A549 (cell line): ENCODE measurements around the gene AK8. TPM values are rescaled to one million over a fixed set of nuclear protein-coding genes. Genes with fewer than 3 reads are reported as not detected.

ENCODE experiments used
- ATAC-seq, 2 experiments: fragments of 200-7000 bp in 1 of 2; fragments of >200 bp in 1 of 2; cut with Nextera tagmentation in 1 of 2; cut with Tn5 transposase in 1 of 2; 3 replicates each; pipeline versions ENCODE4 v1.8.0 to v1.9.1; 2018 to 2020; ENCODE audit warnings: mild to moderate bottlenecking in 1 of 2, moderate library complexity in 1 of 2
- CTCF ChIA-PET: fragments of 300-600 bp; sonication (Branson Sonifier 250); formaldehyde crosslinking; extraction: SDS; loops from one replicate; lab custom pipeline; 2021; ENCODE audit warnings: antibody characterized with exemption, inconsistent platforms; lab: Yijun Ruan, JAX
- POLR2A ChIA-PET: fragments of 350-600 bp; formaldehyde crosslinking; extraction: SDS; loops from one replicate; lab custom pipeline; 2021; ENCODE audit warnings: antibody characterized with exemption, inconsistent platforms; lab: Yijun Ruan, JAX
- DNase-seq, 2 experiments: peaks; one replicate each; pipeline versions ENCODE4 v3.0.0 to v3.0.0-alpha.2; 2011 to 2016; ENCODE audit warnings: low read depth in 1 of 2, low spot score in 1 of 2
- FAIRE-seq: peaks from 2 replicates; lab custom pipeline; 2011; peaks lifted over from hg19 to GRCh38; lab: Jason Lieb, UNC
- H3K27ac ChIP-seq, 2 experiments: fragments of >200 bp; sonication (Bioruptor Twin); formaldehyde crosslinking; 3 replicates each; pipeline ENCODE4 v1.5.1; 2016 to 2017
- H3K4me1 ChIP-seq: fragments of >200 bp; sonication (Bioruptor Twin); formaldehyde crosslinking; 3 replicates; pipeline ENCODE4 v1.6.1; 2016
- H3K4me2 ChIP-seq: fragments of >200 bp; sonication (Bioruptor Twin); formaldehyde crosslinking; 3 replicates; pipeline ENCODE4 v1.6.1; 2016
- H3K4me3 ChIP-seq: fragments of >200 bp; sonication (Bioruptor Twin); formaldehyde crosslinking; 3 replicates; pipeline ENCODE4 v1.5.1; 2016
- H3K9me3 ChIP-seq: fragments of >200 bp; sonication (Bioruptor Twin); formaldehyde crosslinking; 3 replicates; pipeline ENCODE4 v1.6.1; 2016
- BHLHE40 ChIP-seq: IDR thresholded peaks from 2 replicates; pipeline ENCODE4 v1.6.1; 2012; ENCODE audit warnings: low read depth, low read length, inconsistent platforms
- EHF ChIP-seq: fragments of 250-450 bp; sonication (Bioruptor Pico); IDR thresholded peaks from 2 replicates; pipeline ENCODE4 v1.5.0; 2020; ENCODE audit warnings: mild to moderate bottlenecking
- ESRRA ChIP-seq: fragments of 150-350 bp; IDR thresholded peaks from 2 replicates; pipeline ENCODE4 v1.6.1; 2014; ENCODE audit warnings: mild to moderate bottlenecking, low read length, borderline replicate concordance
- FOSB ChIP-seq: fragments of 250-450 bp; sonication (Bioruptor Pico); IDR thresholded peaks from 2 replicates; pipeline ENCODE4 v1.5.0; 2020; ENCODE audit warnings: mild to moderate bottlenecking, moderate library complexity
- HOXB13 ChIP-seq: fragments of 250-450 bp; sonication (Bioruptor Pico); IDR thresholded peaks from 2 replicates; pipeline ENCODE4 v1.5.0; 2020; ENCODE audit warnings: low read depth, mild to moderate bottlenecking, moderate library complexity
- MYC ChIP-seq: IDR thresholded peaks from 2 replicates; pipeline ENCODE4 v1.6.1; 2012; ENCODE audit warnings: mild to moderate bottlenecking, inconsistent platforms, low read length, improper control_type of control experiment, borderline replicate concordance
- NPAS2 ChIP-seq: fragments of 250-450 bp; sonication (Bioruptor Pico); IDR thresholded peaks from 2 replicates; pipeline ENCODE4 v1.8.0; 2022; ENCODE audit warnings: mild to moderate bottlenecking, moderate library complexity, borderline replicate concordance
- POLR2A ChIP-seq: IDR thresholded peaks from 2 replicates; pipeline ENCODE4 v1.6.1; 2012; ENCODE audit warnings: mild to moderate bottlenecking, low read length
- SMC3 ChIP-seq: fragments of >200 bp; sonication (Bioruptor Twin); formaldehyde crosslinking; IDR thresholded peaks from 3 replicates; pipeline ENCODE4 v1.6.1; 2018; ENCODE audit warnings: inconsistent platforms
- SREBF2 ChIP-seq: fragments of 450-650 bp; IDR thresholded peaks from 2 replicates; pipeline ENCODE4 v1.6.1; 2014; ENCODE audit warnings: mild to moderate bottlenecking, moderate library complexity
- ZC3H11A ChIP-seq: fragments of 450-650 bp; IDR thresholded peaks from 2 replicates; pipeline ENCODE4 v1.6.1; 2014; ENCODE audit warnings: antibody characterized with exemption, mild to moderate bottlenecking
- ZFP36 ChIP-seq: fragments of 450-650 bp; IDR thresholded peaks from 2 replicates; pipeline ENCODE4 v1.6.1; 2014; ENCODE audit warnings: borderline replicate concordance; ENCODE audit not compliant: partially characterized antibody
- ZSCAN20 ChIP-seq: fragments of 250-450 bp; sonication (Bioruptor Pico); IDR thresholded peaks from 2 replicates; pipeline ENCODE4 v1.8.0; 2022; ENCODE audit warnings: mild to moderate bottlenecking, moderate library complexity
- WGBS: methylation state at CpG from one replicate; pipeline ENCODE4 v1.1.6; 2017; ENCODE audit errors: missing lambda C conversion rate; 5-methylcytosine and 5-hydroxymethylcytosine counted together
- polyA plus RNA-seq, 4 experiments: library from polyadenylated mRNA; depleted of rRNA in 3 of 4; stranded (reverse); fragments of >200 nt; fragmentation: RNase III in 1 of 4; extraction: RNeasy Plus Mini Kit Qiagen cat#74134 plus additional on column Dnase treatment in 1 of 4; gene quantifications; 2 replicates in 3 of 4; 3 replicates in 1 of 4; pipeline ENCODE4 v1.2.3, GENCODE V29; 2011 to 2017
- TF ChIP-seq, protein P1 (sequence below): IDR thresholded peaks from 2 replicates; pipeline ENCODE4 v1.6.1; 2012; ENCODE audit warnings: low read depth, borderline replicate concordance
- TF ChIP-seq, protein P2 (sequence below): IDR thresholded peaks from 2 replicates; pipeline ENCODE4 v1.6.1; 2012
- TF ChIP-seq, protein P3 (sequence below): fragments of >200 bp; sonication (Bioruptor Twin); formaldehyde crosslinking; IDR thresholded peaks from 3 replicates; pipeline ENCODE4 v1.6.1; 2016

AK8 gene
- polyA plus RNA-seq, 2 of the 4 experiments (the other 2 are of a cell fraction), result 0.61 to 0.63 TPM

DNA sequence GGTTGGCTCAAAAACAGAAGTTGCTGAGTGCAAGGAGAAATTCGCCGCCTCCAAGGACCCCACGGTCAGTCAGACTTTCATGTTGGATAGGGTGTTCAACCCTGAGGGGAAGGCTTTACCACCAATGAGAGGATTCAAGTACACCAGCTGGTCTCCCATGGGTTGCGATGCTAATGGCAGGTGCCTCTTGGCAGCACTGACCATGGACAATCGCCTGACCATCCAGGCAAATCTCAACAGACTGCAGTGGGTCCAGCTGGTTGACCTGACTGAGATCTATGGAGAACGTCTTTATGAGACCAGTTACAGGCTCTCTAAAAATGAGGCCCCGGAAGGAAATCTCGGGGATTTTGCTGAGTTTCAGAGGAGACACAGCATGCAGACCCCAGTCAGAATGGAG is 200.1 kb downstream of the AK8 start:
- Histone ChIP-seq H3K4me3 (no peak overlapping the region), H3K4me2 (no peak overlapping the region), H3K4me1 (peaks cover 9% of the 10 kb centered on the region; the same call in 2 of the 3 replicates), H3K27ac (no peak overlapping the region), H3K9me3 (no peaks in the 10 kb centered on the region)
- ChIA-PET CTCF (interaction anchor here (1.0 to 3.6 kb wide), 2 partner anchors 9 to 12 kb away, joined by 3 to 15 read pairs; no protein-coding TSS in a partner anchor), POLR2A (no interaction called here)
- WGBS, result 93% methylated on average over 8 of the region's 8 CpGs
- DNase-seq (no peak), ATAC-seq (no peak), FAIRE-seq (no peak)
- TF ChIP-seq SMC3 (no peak), HOXB13 (CRISPR knock-in tag) (no peak), MYC (no peak), FOSB (no peak), POLR2A (no peak), BHLHE40 (no peak), ESRRA (no peak), EHF (no peak), NPAS2 (CRISPR knock-in tag) (no peak), ZFP36 (no peak), ZSCAN20 (CRISPR knock-in tag) (no peak), SREBF2 (no peak), ZC3H11A (no peak)
- TF ChIP-seq, protein P1, sequence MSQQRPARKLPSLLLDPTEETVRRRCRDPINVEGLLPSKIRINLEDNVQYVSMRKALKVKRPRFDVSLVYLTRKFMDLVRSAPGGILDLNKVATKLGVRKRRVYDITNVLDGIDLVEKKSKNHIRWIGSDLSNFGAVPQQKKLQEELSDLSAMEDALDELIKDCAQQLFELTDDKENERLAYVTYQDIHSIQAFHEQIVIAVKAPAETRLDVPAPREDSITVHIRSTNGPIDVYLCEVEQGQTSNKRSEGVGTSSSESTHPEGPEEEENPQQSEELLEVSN, result no peak
- TF ChIP-seq, protein P2, sequence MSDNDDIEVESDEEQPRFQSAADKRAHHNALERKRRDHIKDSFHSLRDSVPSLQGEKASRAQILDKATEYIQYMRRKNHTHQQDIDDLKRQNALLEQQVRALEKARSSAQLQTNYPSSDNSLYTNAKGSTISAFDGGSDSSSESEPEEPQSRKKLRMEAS, result no peak
- TF ChIP-seq, protein P3, sequence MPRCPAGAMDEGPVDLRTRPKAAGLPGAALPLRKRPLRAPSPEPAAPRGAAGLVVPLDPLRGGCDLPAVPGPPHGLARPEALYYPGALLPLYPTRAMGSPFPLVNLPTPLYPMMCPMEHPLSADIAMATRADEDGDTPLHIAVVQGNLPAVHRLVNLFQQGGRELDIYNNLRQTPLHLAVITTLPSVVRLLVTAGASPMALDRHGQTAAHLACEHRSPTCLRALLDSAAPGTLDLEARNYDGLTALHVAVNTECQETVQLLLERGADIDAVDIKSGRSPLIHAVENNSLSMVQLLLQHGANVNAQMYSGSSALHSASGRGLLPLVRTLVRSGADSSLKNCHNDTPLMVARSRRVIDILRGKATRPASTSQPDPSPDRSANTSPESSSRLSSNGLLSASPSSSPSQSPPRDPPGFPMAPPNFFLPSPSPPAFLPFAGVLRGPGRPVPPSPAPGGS, result no peak

Other genes starting within 250 kb of the AK8 start
- gene DDX31, start 208.3 kb downstream of the AK8 start, polyA plus RNA-seq (2011; rRNA removed), result 28.3 and 30.1 TPM in 2 replicates
- gene DDX31, start 208.3 kb downstream of the AK8 start, polyA plus RNA-seq (2017; fragmentation: RNase III; extraction: RNeasy Plus Mini Kit Qiagen cat#74134 plus additional on column Dnase treatment), result 19.3 to 21.4 TPM (median 20.0 TPM) in 3 replicates
- gene GTF3C4, start 207.8 kb downstream of the AK8 start, polyA plus RNA-seq (2011; rRNA removed), result 9.0 and 13.1 TPM in 2 replicates
- 15.2 to 15.8 TPM (median 15.4 TPM) in 3 replicates for gene GTF3C4, start 207.8 kb downstream of the AK8 start, polyA plus RNA-seq (2017; fragmentation: RNase III; extraction: RNeasy Plus Mini Kit Qiagen cat#74134 plus additional on column Dnase treatment)
- gene SPACA9, start 614 bp upstream of the AK8 start, polyA plus RNA-seq (2011; rRNA removed), result 3.1 and 4.1 TPM in 2 replicates
- 3.6 to 4.7 TPM (median 3.7 TPM) in 3 replicates for gene SPACA9, start 614 bp upstream of the AK8 start, polyA plus RNA-seq (2017; fragmentation: RNase III; extraction: RNeasy Plus Mini Kit Qiagen cat#74134 plus additional on column Dnase treatment)
- gene TSC1, start 66.3 kb upstream of the AK8 start, polyA plus RNA-seq (2011; rRNA removed), result 37.9 and 40.5 TPM in 2 replicates
- 12.9 to 15.2 TPM (median 14.4 TPM) in 3 replicates for gene TSC1, start 66.3 kb upstream of the AK8 start, polyA plus RNA-seq (2017; fragmentation: RNase III; extraction: RNeasy Plus Mini Kit Qiagen cat#74134 plus additional on column Dnase treatment)
- gene GFI1B, start 100.4 kb upstream of the AK8 start, polyA plus RNA-seq (2011; rRNA removed), result 0.09 TPM in 1 of 2 replicates, not detected in the other
- not detected in 3 replicates for gene GFI1B, start 100.4 kb upstream of the AK8 start, polyA plus RNA-seq (2017; fragmentation: RNase III; extraction: RNeasy Plus Mini Kit Qiagen cat#74134 plus additional on column Dnase treatment)
- gene GTF3C5, start 152.7 kb upstream of the AK8 start, polyA plus RNA-seq (2011; rRNA removed), result 57.2 and 57.4 TPM in 2 replicates
- 77.9 to 83.9 TPM (median 80.3 TPM) in 3 replicates for gene GTF3C5, start 152.7 kb upstream of the AK8 start, polyA plus RNA-seq (2017; fragmentation: RNase III; extraction: RNeasy Plus Mini Kit Qiagen cat#74134 plus additional on column Dnase treatment)
- 0.23 and 0.28 TPM in 2 replicates for gene CEL, start 183.7 kb upstream of the AK8 start, polyA plus RNA-seq (2011; rRNA removed)
- gene CEL, start 183.7 kb upstream of the AK8 start, polyA plus RNA-seq (2017; fragmentation: RNase III; extraction: RNeasy Plus Mini Kit Qiagen cat#74134 plus additional on column Dnase treatment), result 0.68 to 0.87 TPM (median 0.87 TPM) in 3 replicates
- gene RALGDS, start 243.0 kb upstream of the AK8 start, polyA plus RNA-seq (2011; rRNA removed), result 12.1 and 14.8 TPM in 2 replicates
- gene RALGDS, start 243.0 kb upstream of the AK8 start, polyA plus RNA-seq (2017; fragmentation: RNase III; extraction: RNeasy Plus Mini Kit Qiagen cat#74134 plus additional on column Dnase treatment), result 8.6 to 10.2 TPM (median 8.9 TPM) in 3 replicates